K562 (cell line): Measurements from ENCODE around the gene RBM4B. TPM values are rescaled to one million over a fixed set of nuclear protein-coding genes. Genes with fewer than 3 reads are reported as not detected.

ENCODE experiments used
- ARID1B ChIP-seq: fragments of 450-650 bp; IDR thresholded peaks from 2 replicates; pipeline ENCODE4 v1.6.1; 2016; ENCODE audit warnings: antibody characterized with exemption, mild to moderate bottlenecking, inconsistent platforms
- CEBPB ChIP-seq: fragments of 450-650 bp; IDR thresholded peaks from 2 replicates; pipeline ENCODE4 v1.6.1; 2016; ENCODE audit warnings: missing genetic modification characterization, missing compliant biosample characterization
- ESRRA ChIP-seq: fragments of 450-650 bp; IDR thresholded peaks from 2 replicates; pipeline ENCODE4 v1.6.1; 2014; ENCODE audit warnings: low read depth, mild to moderate bottlenecking, moderate library complexity, borderline replicate concordance
- GATA2 ChIP-seq: sonication (generic); formaldehyde crosslinking; IDR thresholded peaks from 2 replicates; pipeline ENCODE4 v1.4.0; 2020; ENCODE audit warnings: mild to moderate bottlenecking, missing genetic modification reagents
- GTF2F1 ChIP-seq: IDR thresholded peaks from 2 replicates; pipeline ENCODE4 v1.6.1; 2011; ENCODE audit warnings: low read depth, low read length, improper control_type of control experiment
- HMG20A ChIP-seq: fragments of 450-650 bp; formaldehyde crosslinking; conservative IDR thresholded peaks from 2 replicates; pipeline ENCODE4 v1.4.0; 2020; ENCODE audit warnings: mild to moderate bottlenecking, mixed read lengths
- IFI16 ChIP-seq: fragments of 250-450 bp; sonication (Bioruptor Pico); IDR thresholded peaks from 2 replicates; pipeline ENCODE4 v2.1.2; 2022; ENCODE audit warnings: mild to moderate bottlenecking, inconsistent platforms
- JUNB ChIP-seq: fragments of 450-650 bp; formaldehyde crosslinking; conservative IDR thresholded peaks from 2 replicates; pipeline ENCODE4 v1.4.0; 2020; ENCODE audit warnings: mild to moderate bottlenecking
- KDM2B ChIP-seq: fragments of 250-450 bp; sonication (Bioruptor Pico); IDR thresholded peaks from 2 replicates; pipeline ENCODE4 v1.8.0; 2021; ENCODE audit warnings: mild to moderate bottlenecking, moderate library complexity
- KHSRP ChIP-seq: fragments of 450-650 bp; IDR thresholded peaks from 2 replicates; pipeline ENCODE4 v1.6.1; 2017
- MIER1 ChIP-seq: fragments of 450-650 bp; IDR thresholded peaks from 2 replicates; pipeline ENCODE4 v1.6.1; 2016; ENCODE audit warnings: antibody characterized with exemption, mild to moderate bottlenecking, low read depth
- NEUROD1 ChIP-seq: fragments of 150-350 bp; IDR thresholded peaks from 2 replicates; pipeline ENCODE4 v1.6.1; 2014; ENCODE audit warnings: borderline replicate concordance, low read length, low read depth; ENCODE audit not compliant: partially characterized antibody
- NR2C1 ChIP-seq, 2 experiments: fragments of 450-650 bp; IDR thresholded peaks; 2 replicates each; pipeline ENCODE4 v1.6.1; 2017; ENCODE audit warnings: mild to moderate bottlenecking in 2 of 2, antibody characterized with exemption in 1 of 2, inconsistent platforms in 1 of 2, missing compliant biosample characterization in 1 of 2, missing genetic modification characterization in 1 of 2
- PHF20 ChIP-seq: fragments of 450-650 bp; IDR thresholded peaks from 2 replicates; pipeline ENCODE4 v1.6.1; 2018; ENCODE audit not compliant: partially characterized antibody
- RBM17 ChIP-seq: fragments of 200-400 bp; formaldehyde crosslinking; IDR thresholded peaks from 2 replicates; pipeline ENCODE4 v1.6.1; 2017; ENCODE audit warnings: low read depth, mild to moderate bottlenecking, low read length, borderline replicate concordance
- TBL1XR1 ChIP-seq, 2 experiments: IDR thresholded peaks; 2 replicates each; pipeline ENCODE4 v1.6.1; 2012; ENCODE audit warnings: improper control_type of control experiment in 2 of 2, low read length in 2 of 2, mild to moderate bottlenecking in 1 of 2
- TSC22D4 ChIP-seq: fragments of 450-650 bp; IDR thresholded peaks from 2 replicates; pipeline ENCODE4 v1.6.1; 2016; ENCODE audit warnings: missing genetic modification characterization, missing biosample characterization, control low read depth
- VEZF1 ChIP-seq: fragments of 200-800 bp; sonication (Bioruptor generic); IDR thresholded peaks from 2 replicates; pipeline ENCODE4 v1.6.1; 2017; ENCODE audit warnings: missing genetic modification characterization, missing compliant biosample characterization
- ZBTB7A ChIP-seq: IDR thresholded peaks from 2 replicates; pipeline ENCODE4 v1.6.1; 2011; ENCODE audit warnings: low read depth, mild to moderate bottlenecking, low read length, moderate library complexity, borderline replicate concordance; ENCODE audit not compliant: control insufficient read depth
- ZNF551 ChIP-seq: fragments of 250-450 bp; sonication (Bioruptor Pico); IDR thresholded peaks from 2 replicates; pipeline ENCODE4 v1.5.0; 2021; ENCODE audit warnings: mild to moderate bottlenecking, moderate library complexity
- ZNF589 ChIP-seq: fragments of 200-800 bp; sonication (Bioruptor generic); IDR thresholded peaks from 2 replicates; pipeline ENCODE4 v1.6.1; 2016; ENCODE audit warnings: low read depth, missing genetic modification characterization, missing compliant biosample characterization
- polyA plus RNA-seq, 8 experiments: library from polyadenylated mRNA; depleted of rRNA in 4 of 8; stranded (reverse) in 5 of 8; unstranded in 3 of 8; fragments of >200 nt; fragmentation: Nextera tagmentation in 2 of 8; fragmentation: Illumina TruSeq in 1 of 8; extraction: Ambion mirVana in 2 of 8; extraction: Trizol in 1 of 8; gene quantifications; 2 replicates each; pipeline versions ENCODE4 v1.2.1 to v1.2.3, GENCODE V29; 2011 to 2014; ENCODE audit warnings: inconsistent platforms in 1 of 8, missing spikeins in 1 of 8
- total RNA-seq, 7 experiments: library from RNA; depleted of rRNA in 6 of 7; stranded (reverse); fragments of >200 nt in 6 of 7; fragmentation: Illumina TruSeq in 2 of 7; extraction: Trizol in 2 of 7; gene quantifications; 2 replicates each; pipeline versions ENCODE4 v1.2.1 to v1.2.3, GENCODE V29; 2011 to 2021; ENCODE audit warnings: low replicate concordance in 1 of 7
- TF ChIP-seq, protein P1 (sequence below): sonication (generic); formaldehyde crosslinking; IDR thresholded peaks from 2 replicates; pipeline ENCODE4 v1.8.0; 2023; ENCODE audit warnings: mild to moderate bottlenecking, missing genetic modification reagents
- TF ChIP-seq, protein P2 (sequence below): sonication (generic); formaldehyde crosslinking; IDR thresholded peaks from 2 replicates; pipeline ENCODE4 v1.8.1; 2023; ENCODE audit warnings: mild to moderate bottlenecking, missing genetic modification reagents

Gene RBM4B
- total and polyA plus RNA-seq, 9 of the 15 experiments (the other 6 are each of a cell fraction or from before 2014, with no cell fraction given) = 14.6 to 39.9 (median 23.3) TPM

GRCh38 chr11:66701432-66702240 is 23.9 kb upstream of the RBM4B start (continued):
- TF ChIP-seq NR2C1 (IDR thresholded peaks at IDR 0.05) (peak; percentile 82), NR2C1 (tag; IDR thresholded peaks at IDR 0.05) (peak; percentile 79), MIER1 (no peak), ZBTB7A (0 out of 2 replicates have a peak, but pooled peaks have one; percentile 13), JUNB (CRISPR knock-in tag) (no peak), ZNF589 (CRISPR knock-in tag) (no peak; the same call in 1 of the 2 replicates), RBM17 (no peak), CEBPB (peak; percentile 80), GTF2F1 (no peak), KDM2B (CRISPR knock-in tag) (no peak), GATA2 (CRISPR knock-in tag) (peak; percentile 57; the same call in 1 of the 2 replicates), KHSRP (no peak), NEUROD1 (no peak), ARID1B (peak; percentile 97), HMG20A (CRISPR knock-in tag) (no peak), ESRRA (peak; percentile 89), VEZF1 (peak; percentile 68), TBL1XR1 (IDR thresholded peaks at IDR 0.05; ENCODE audit: low read length in 2 of 2) (peak; percentile 55 to 81; a peak in 3 of 4 replicates), TSC22D4 (tag) (no peak), IFI16 (no peak), ZNF551 (CRISPR knock-in tag) (no peak), PHF20 (no peak)
- TF ChIP-seq, protein P1, sequence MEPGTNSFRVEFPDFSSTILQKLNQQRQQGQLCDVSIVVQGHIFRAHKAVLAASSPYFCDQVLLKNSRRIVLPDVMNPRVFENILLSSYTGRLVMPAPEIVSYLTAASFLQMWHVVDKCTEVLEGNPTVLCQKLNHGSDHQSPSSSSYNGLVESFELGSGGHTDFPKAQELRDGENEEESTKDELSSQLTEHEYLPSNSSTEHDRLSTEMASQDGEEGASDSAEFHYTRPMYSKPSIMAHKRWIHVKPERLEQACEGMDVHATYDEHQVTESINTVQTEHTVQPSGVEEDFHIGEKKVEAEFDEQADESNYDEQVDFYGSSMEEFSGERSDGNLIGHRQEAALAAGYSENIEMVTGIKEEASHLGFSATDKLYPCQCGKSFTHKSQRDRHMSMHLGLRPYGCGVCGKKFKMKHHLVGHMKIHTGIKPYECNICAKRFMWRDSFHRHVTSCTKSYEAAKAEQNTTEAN (CRISPR knock-in tag) = no peak
- TF ChIP-seq, protein P2, sequence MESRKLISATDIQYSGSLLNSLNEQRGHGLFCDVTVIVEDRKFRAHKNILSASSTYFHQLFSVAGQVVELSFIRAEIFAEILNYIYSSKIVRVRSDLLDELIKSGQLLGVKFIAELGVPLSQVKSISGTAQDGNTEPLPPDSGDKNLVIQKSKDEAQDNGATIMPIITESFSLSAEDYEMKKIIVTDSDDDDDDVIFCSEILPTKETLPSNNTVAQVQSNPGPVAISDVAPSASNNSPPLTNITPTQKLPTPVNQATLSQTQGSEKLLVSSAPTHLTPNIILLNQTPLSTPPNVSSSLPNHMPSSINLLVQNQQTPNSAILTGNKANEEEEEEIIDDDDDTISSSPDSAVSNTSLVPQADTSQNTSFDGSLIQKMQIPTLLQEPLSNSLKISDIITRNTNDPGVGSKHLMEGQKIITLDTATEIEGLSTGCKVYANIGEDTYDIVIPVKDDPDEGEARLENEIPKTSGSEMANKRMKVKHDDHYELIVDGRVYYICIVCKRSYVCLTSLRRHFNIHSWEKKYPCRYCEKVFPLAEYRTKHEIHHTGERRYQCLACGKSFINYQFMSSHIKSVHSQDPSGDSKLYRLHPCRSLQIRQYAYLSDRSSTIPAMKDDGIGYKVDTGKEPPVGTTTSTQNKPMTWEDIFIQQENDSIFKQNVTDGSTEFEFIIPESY (CRISPR knock-in tag) = 0 out of 2 replicates have a peak, but pooled peaks have one; percentile 7
